OCI-LY3 (cell line): ENCODE results near the gene TNFAIP8L2.
"Not testable (repeated sequence)": the region's sequence is repeated elsewhere in the genome, so short reads cannot be mapped to it uniquely, and the experiment has no call there.

ENCODE experiments used
- H2AFZ ChIP-seq: fragments of 200-600, 300-600 bp; shearing (Covaris generic); 2 replicates; pipeline ENCODE4 v1.6.0; 2014; ENCODE audit warnings: antibody characterized with exemption, low read depth, low read length
- H3K27ac ChIP-seq: fragments of 200-600, 300-600 bp; sonication (generic); 2 replicates; pipeline ENCODE4 v1.5.1; 2014; ENCODE audit warnings: mild to moderate bottlenecking, low read length, moderate library complexity, mixed read lengths
- H3K27me3 ChIP-seq: fragments of 200-600, 300-600 bp; sonication (generic); 2 replicates; pipeline ENCODE4 v1.6.1; 2014; ENCODE audit warnings: low read depth, low read length, mixed read lengths
- H3K36me3 ChIP-seq: fragments of 200-600, 300-600 bp; sonication (generic); replicated peaks from 2 replicates; pipeline ENCODE3; 2014; ENCODE audit warnings: low read depth, low read length, mixed read lengths
- H3K4me1 ChIP-seq: fragments of 300-600, 200-600 bp; sonication (generic); 2 replicates; pipeline ENCODE4 v1.6.1; 2014; ENCODE audit warnings: low read length, mixed read lengths
- H3K4me2 ChIP-seq: fragments of 200-600, 300-600 bp; sonication (generic); 2 replicates; pipeline ENCODE4 v1.6.1; 2014; ENCODE audit warnings: low read length, mixed read lengths
- H3K4me3 ChIP-seq: fragments of 300-600, 200-600 bp; sonication (generic); 2 replicates; pipeline ENCODE4 v1.5.1; 2014; ENCODE audit warnings: antibody characterized with exemption, mild to moderate bottlenecking, low read length, moderate library complexity
- H3K79me2 ChIP-seq: fragments of 300-600, 200-600 bp; shearing (Covaris generic); 2 replicates; pipeline ENCODE4 v1.6.1; 2014; ENCODE audit warnings: mild to moderate bottlenecking, low read length, mixed read lengths
- H3K9ac ChIP-seq: fragments of 300-600, 200-600 bp; shearing (Covaris generic); 2 replicates; pipeline ENCODE4 v1.6.0; 2014; ENCODE audit warnings: mild to moderate bottlenecking, low read length, moderate library complexity
- H3K9me3 ChIP-seq: fragments of 200-600, 300-600 bp; shearing (Covaris generic); 2 replicates; pipeline ENCODE4 v1.6.1; 2014; ENCODE audit warnings: low read length, mixed read lengths; ENCODE audit not compliant: insufficient read depth
- H4K20me1 ChIP-seq: fragments of 200-600, 300-600 bp; sonication (generic); 2 replicates; pipeline ENCODE4 v1.6.1; 2016; ENCODE audit warnings: low read length, mixed read lengths; ENCODE audit not compliant: insufficient read depth
- EZH2phosphoT487 ChIP-seq: fragments of 200-600 bp; shearing (Covaris generic); IDR thresholded peaks from 2 replicates; pipeline ENCODE4 v1.6.1; 2018; ENCODE audit warnings: antibody characterized with exemption, mixed run types, low read depth
- TF ChIP-seq, protein P1 (sequence below): fragments of 200-600, 300-600 bp; sonication (generic); IDR thresholded peaks from 2 replicates; pipeline ENCODE4 v1.5.1; 2014; ENCODE audit warnings: antibody characterized with exemption, low read length, low read depth

TNFAIP8L2 gene

DNA sequence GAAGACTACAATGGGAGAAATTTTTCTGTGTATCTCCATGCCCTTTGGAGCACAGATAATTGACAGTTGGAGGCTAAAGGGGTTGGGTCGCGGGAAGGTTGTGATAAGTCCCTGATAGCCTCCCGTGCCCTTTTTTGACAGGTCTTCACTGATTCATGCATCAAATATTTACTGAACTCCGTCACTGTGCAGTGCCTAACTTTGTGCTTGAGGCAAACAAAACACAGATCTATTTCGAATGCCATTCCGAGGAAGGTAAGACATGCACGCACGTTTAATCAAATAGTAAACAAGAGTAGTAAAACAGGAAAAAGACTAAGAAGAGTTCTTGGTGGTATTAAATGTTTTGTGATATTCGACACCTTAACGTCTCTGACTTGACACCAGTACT is 41.4 kb downstream of the TNFAIP8L2 start:
- H3K79me2 ChIP-seq = peaks cover 46% of the 10 kb centered on the region
- peak overlapping the region; percentile 90 for H3K4me2 ChIP-seq
- H3K27me3 ChIP-seq = peaks cover 9% of the 10 kb centered on the region
- H3K4me3 ChIP-seq = peak overlapping the region; percentile 97
- TF ChIP-seq EZH2phosphoT487 = no peak
- TF ChIP-seq, protein P1, sequence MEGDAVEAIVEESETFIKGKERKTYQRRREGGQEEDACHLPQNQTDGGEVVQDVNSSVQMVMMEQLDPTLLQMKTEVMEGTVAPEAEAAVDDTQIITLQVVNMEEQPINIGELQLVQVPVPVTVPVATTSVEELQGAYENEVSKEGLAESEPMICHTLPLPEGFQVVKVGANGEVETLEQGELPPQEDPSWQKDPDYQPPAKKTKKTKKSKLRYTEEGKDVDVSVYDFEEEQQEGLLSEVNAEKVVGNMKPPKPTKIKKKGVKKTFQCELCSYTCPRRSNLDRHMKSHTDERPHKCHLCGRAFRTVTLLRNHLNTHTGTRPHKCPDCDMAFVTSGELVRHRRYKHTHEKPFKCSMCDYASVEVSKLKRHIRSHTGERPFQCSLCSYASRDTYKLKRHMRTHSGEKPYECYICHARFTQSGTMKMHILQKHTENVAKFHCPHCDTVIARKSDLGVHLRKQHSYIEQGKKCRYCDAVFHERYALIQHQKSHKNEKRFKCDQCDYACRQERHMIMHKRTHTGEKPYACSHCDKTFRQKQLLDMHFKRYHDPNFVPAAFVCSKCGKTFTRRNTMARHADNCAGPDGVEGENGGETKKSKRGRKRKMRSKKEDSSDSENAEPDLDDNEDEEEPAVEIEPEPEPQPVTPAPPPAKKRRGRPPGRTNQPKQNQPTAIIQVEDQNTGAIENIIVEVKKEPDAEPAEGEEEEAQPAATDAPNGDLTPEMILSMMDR = no peak
- peaks cover 33% of the 10 kb centered on the region for H3K4me1 ChIP-seq
- peak overlapping the region; percentile 97 for H3K9ac ChIP-seq
- H3K36me3 ChIP-seq = peaks cover 16% of the 10 kb centered on the region
- peak overlapping the region; percentile 86 for H3K27ac ChIP-seq
- H4K20me1 ChIP-seq = peaks cover 25% of the 10 kb centered on the region
- peak overlapping the region; percentile 65 for H2AFZ ChIP-seq
- no peaks in the 10 kb centered on the region for H3K9me3 ChIP-seq

DNA sequence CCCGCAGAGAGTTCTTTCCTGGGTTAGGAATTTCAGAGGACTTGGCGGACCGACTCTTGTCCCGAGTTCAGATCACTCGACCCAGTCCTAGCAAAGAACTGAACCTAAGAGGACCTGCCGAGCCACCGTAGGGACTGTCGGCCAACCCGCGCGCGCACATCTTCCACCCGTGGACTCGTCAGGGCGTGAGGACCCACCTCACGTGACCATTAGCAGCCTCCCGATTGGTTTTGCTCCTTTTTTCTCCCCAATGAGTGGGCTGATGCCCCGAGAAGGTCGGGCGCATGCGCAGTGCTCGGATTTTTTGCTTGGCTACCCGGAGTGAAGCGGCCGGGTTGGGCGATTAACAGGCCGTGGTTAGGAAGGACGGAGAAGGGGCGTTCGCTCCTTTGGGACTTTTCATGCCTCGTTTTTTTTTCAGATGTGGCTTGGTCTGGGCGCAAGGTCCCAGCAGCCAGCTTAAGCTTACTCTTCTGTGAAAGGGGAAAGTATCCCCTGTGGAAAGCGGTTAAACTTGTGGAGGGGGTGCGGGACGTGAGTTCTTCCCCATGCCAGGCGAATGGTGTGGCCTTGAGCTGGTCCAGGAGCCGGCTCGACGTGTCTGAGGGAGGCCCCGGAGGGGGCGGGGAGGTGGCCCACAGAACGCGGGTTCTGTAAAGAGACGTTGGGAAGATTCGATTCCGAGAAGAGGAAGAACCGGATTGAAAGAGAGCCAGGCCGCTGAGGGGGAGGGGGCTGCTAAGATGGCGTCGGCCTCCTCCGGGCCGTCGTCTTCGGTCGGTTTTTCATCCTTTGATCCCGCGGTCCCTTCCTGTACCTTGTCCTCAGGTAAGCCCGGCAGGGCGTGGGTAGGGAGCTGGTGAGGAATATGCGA is 42.0 kb downstream of the TNFAIP8L2 start, which contains the start of gene PIP5K1A:
PIP5K1A (plus strand) TSS at position 299 of the 874 bp plus-strand sequence; CDS start at position 744, 445 bp downstream.
- H3K27me3 ChIP-seq = peaks cover 9% of the 10 kb centered on the region

GRCh38 chr1:151199873-151200581 is 43.6 kb downstream of the TNFAIP8L2 start:
- Histone ChIP-seq H3K36me3 (peaks cover 30% of the 10 kb centered on the region), H3K9ac (peak overlapping the region; percentile 97), H3K4me2 (peak overlapping the region; percentile 100), H3K27me3 (0 out of 2 replicates have a peak, but pooled peaks cover 2% of the 10 kb centered on the region), H2AFZ (no peak overlapping the region), H3K4me1 (peaks cover 33% of the 10 kb centered on the region), H3K27ac (peak overlapping the region; percentile 86), H3K79me2 (peaks cover 68% of the 10 kb centered on the region), H4K20me1 (peaks cover 41% of the 10 kb centered on the region), H3K4me3 (peak overlapping the region; percentile 97), H3K9me3 (no peaks in the 10 kb centered on the region)
- TF ChIP-seq, protein P1 = no peak
- no peak for TF ChIP-seq EZH2phosphoT487

More for the DNA sequence above, 42.0 kb downstream of the TNFAIP8L2 start, which contains the start of gene PIP5K1A:
- Histone ChIP-seq H3K4me2 (peak within 1 kb of the TSS; percentile 100), H3K36me3 (peaks cover 18% of the 10 kb centered on the region), H3K4me1 (peaks cover 33% of the 10 kb centered on the region), H3K27ac (peak within 1 kb of the TSS; percentile 86), H3K9me3 (no peaks in the 10 kb centered on the region), H3K4me3 (peak within 1 kb of the TSS; percentile 97), H2AFZ (peak within 1 kb of the TSS; percentile 65), H4K20me1 (peaks cover 29% of the 10 kb centered on the region), H3K79me2 (peaks cover 52% of the 10 kb centered on the region), H3K9ac (peak within 1 kb of the TSS; percentile 97)
- TF ChIP-seq, protein P1 = no peak
- no peak for TF ChIP-seq EZH2phosphoT487

- Histone ChIP-seq H4K20me1 (peaks cover 46% of the 10 kb centered on the region), H3K79me2 (peaks cover 100% of the 10 kb centered on the region), H3K36me3 (peaks cover 50% of the 10 kb centered on the region), H3K4me1 (peaks cover 16% of the 10 kb centered on the region)
- not testable (repeated sequence) for H2AFZ ChIP-seq, H3K27ac ChIP-seq, H3K9me3 ChIP-seq, H3K27me3 ChIP-seq, H3K9ac ChIP-seq, H3K4me3 ChIP-seq, H3K4me2 ChIP-seq
These were observed 49.0 kb downstream of the TNFAIP8L2 start for GRCh38 chr1:151205381-151205965.
